K562 (cell line): ENCODE measurements around the gene AIF1. TPM values are rescaled to one million over a fixed set of nuclear protein-coding genes. Genes with fewer than 3 reads are reported as not detected.

ENCODE experiments used
- ARID3B ChIP-seq: fragments of 250-450 bp; sonication (Bioruptor Pico); IDR thresholded peaks from 2 replicates; pipeline ENCODE4 v1.4.0; 2020; ENCODE audit warnings: borderline replicate concordance
- CAMTA2 ChIP-seq: fragments of 250-450 bp; sonication (Bioruptor Pico); conservative IDR thresholded peaks from 2 replicates; pipeline ENCODE4 v1.5.1; 2022
- FOXK2 ChIP-seq, 2 experiments: fragments of 450-650 bp; IDR thresholded peaks in 1 of 2; conservative IDR thresholded peaks in 1 of 2; 2 replicates each; pipeline ENCODE4 v1.6.1; 2016; ENCODE audit warnings: low read depth in 2 of 2, mild to moderate bottlenecking in 1 of 2
- LARP7 ChIP-seq: fragments of 450-650 bp; IDR thresholded peaks from 2 replicates; pipeline ENCODE4 v1.6.1; 2016
- MAFK ChIP-seq: IDR thresholded peaks from 2 replicates; pipeline ENCODE4 v1.6.1; 2011; ENCODE audit warnings: low read length, improper control_type of control experiment
- MCM5 ChIP-seq: fragments of 450-650 bp; IDR thresholded peaks from 2 replicates; pipeline ENCODE4 v1.6.1; 2016; ENCODE audit warnings: low read depth
- MEF2A ChIP-seq: IDR thresholded peaks from 2 replicates; pipeline ENCODE4 v1.6.1; 2011; ENCODE audit warnings: low read depth, mild to moderate bottlenecking, low read length, moderate library complexity; ENCODE audit not compliant: control insufficient read depth
- MTA2 ChIP-seq: fragments of 450-650 bp; IDR thresholded peaks from 2 replicates; pipeline ENCODE4 v1.6.1; 2016; ENCODE audit warnings: low read depth
- NCOR1 ChIP-seq: fragments of 450-650 bp; IDR thresholded peaks from 2 replicates; pipeline ENCODE4 v1.6.1; 2016; ENCODE audit warnings: mild to moderate bottlenecking, moderate library complexity
- NR3C1 ChIP-seq: sonication (generic); formaldehyde crosslinking; IDR thresholded peaks from 2 replicates; pipeline ENCODE4 v1.8.1; 2022; ENCODE audit warnings: missing genetic modification reagents
- POU5F1 ChIP-seq: fragments of 150-350 bp; IDR thresholded peaks from 2 replicates; pipeline ENCODE4 v1.6.1; 2014; ENCODE audit warnings: borderline replicate concordance, low read length, low read depth, mild to moderate bottlenecking; ENCODE audit not compliant: partially characterized antibody
- SLC30A9 ChIP-seq: fragments of 250-450 bp; sonication (Bioruptor Pico); IDR thresholded peaks from 2 replicates; pipeline ENCODE4 v1.8.0; 2022; ENCODE audit warnings: mild to moderate bottlenecking, moderate library complexity
- TCFL5 ChIP-seq: fragments of 250-450 bp; sonication (Bioruptor Pico); conservative IDR thresholded peaks from 2 replicates; pipeline ENCODE4 v1.6.1; 2021; ENCODE audit warnings: mild to moderate bottlenecking, moderate library complexity, matching md5 sums
- TEAD2 ChIP-seq: fragments of 450-650 bp; IDR thresholded peaks from 2 replicates; pipeline ENCODE4 v1.6.1; 2016; ENCODE audit warnings: missing genetic modification characterization, control low read depth, missing compliant biosample characterization
- ZNF239 ChIP-seq: fragments of 250-450 bp; sonication (Bioruptor Pico); IDR thresholded peaks from 2 replicates; pipeline ENCODE4 v1.4.0; 2020; ENCODE audit warnings: mild to moderate bottlenecking
- ZNF780A ChIP-seq: fragments of 250-450 bp; sonication (Bioruptor Pico); IDR thresholded peaks from 2 replicates; pipeline ENCODE4 v1.5.0; 2021; ENCODE audit warnings: mild to moderate bottlenecking
- polyA plus RNA-seq, 8 experiments: library from polyadenylated mRNA; depleted of rRNA in 4 of 8; stranded (reverse) in 5 of 8; unstranded in 3 of 8; fragments of >200 nt; fragmentation: Nextera tagmentation in 2 of 8; fragmentation: Illumina TruSeq in 1 of 8; extraction: Ambion mirVana in 2 of 8; extraction: Trizol in 1 of 8; gene quantifications; 2 replicates each; pipeline versions ENCODE4 v1.2.1 to v1.2.3, GENCODE V29; 2011 to 2014; ENCODE audit warnings: inconsistent platforms in 1 of 8, missing spikeins in 1 of 8
- total RNA-seq, 7 experiments: library from RNA; depleted of rRNA in 6 of 7; stranded (reverse); fragments of >200 nt in 6 of 7; fragmentation: Illumina TruSeq in 2 of 7; extraction: Trizol in 2 of 7; gene quantifications; 2 replicates each; pipeline versions ENCODE4 v1.2.1 to v1.2.3, GENCODE V29; 2011 to 2021; ENCODE audit warnings: low replicate concordance in 1 of 7
- TF ChIP-seq, protein P1 (sequence below): sonication (generic); formaldehyde crosslinking; IDR thresholded peaks from 2 replicates; pipeline ENCODE4 v1.8.0; 2022; ENCODE audit warnings: mild to moderate bottlenecking, missing genetic modification reagents
- TF ChIP-seq, protein P2 (sequence below): fragments of 200-400 bp; formaldehyde crosslinking; IDR thresholded peaks from 2 replicates; pipeline ENCODE4 v1.6.1; 2017; ENCODE audit warnings: mild to moderate bottlenecking, low read depth, low read length, moderate library complexity
- TF ChIP-seq, protein P3 (sequence below): fragments of 450-650 bp; formaldehyde crosslinking; IDR thresholded peaks from 2 replicates; pipeline ENCODE4 v1.4.0; 2020; ENCODE audit warnings: mild to moderate bottlenecking, mixed read lengths

AIF1 gene
- total and polyA plus RNA-seq, 9 of the 15 experiments (the other 6 are each of a cell fraction or from before 2014, with no cell fraction given) = 9.4 to 33.4 (median 19.4) TPM

- TF ChIP-seq, protein P1, sequence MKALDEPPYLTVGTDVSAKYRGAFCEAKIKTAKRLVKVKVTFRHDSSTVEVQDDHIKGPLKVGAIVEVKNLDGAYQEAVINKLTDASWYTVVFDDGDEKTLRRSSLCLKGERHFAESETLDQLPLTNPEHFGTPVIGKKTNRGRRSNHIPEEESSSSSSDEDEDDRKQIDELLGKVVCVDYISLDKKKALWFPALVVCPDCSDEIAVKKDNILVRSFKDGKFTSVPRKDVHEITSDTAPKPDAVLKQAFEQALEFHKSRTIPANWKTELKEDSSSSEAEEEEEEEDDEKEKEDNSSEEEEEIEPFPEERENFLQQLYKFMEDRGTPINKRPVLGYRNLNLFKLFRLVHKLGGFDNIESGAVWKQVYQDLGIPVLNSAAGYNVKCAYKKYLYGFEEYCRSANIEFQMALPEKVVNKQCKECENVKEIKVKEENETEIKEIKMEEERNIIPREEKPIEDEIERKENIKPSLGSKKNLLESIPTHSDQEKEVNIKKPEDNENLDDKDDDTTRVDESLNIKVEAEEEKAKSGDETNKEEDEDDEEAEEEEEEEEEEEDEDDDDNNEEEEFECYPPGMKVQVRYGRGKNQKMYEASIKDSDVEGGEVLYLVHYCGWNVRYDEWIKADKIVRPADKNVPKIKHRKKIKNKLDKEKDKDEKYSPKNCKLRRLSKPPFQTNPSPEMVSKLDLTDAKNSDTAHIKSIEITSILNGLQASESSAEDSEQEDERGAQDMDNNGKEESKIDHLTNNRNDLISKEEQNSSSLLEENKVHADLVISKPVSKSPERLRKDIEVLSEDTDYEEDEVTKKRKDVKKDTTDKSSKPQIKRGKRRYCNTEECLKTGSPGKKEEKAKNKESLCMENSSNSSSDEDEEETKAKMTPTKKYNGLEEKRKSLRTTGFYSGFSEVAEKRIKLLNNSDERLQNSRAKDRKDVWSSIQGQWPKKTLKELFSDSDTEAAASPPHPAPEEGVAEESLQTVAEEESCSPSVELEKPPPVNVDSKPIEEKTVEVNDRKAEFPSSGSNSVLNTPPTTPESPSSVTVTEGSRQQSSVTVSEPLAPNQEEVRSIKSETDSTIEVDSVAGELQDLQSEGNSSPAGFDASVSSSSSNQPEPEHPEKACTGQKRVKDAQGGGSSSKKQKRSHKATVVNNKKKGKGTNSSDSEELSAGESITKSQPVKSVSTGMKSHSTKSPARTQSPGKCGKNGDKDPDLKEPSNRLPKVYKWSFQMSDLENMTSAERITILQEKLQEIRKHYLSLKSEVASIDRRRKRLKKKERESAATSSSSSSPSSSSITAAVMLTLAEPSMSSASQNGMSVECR = peak; percentile 30
- TF ChIP-seq MAFK (peak; percentile 3; the same call in 1 of the 2 replicates), TEAD2 (tag) (no peak), MEF2A (peak; percentile 3; the same call in 1 of the 2 replicates), TCFL5 (CRISPR knock-in tag) (no peak), POU5F1 (peak; percentile 78), ZNF780A (no peak), ZNF239 (CRISPR knock-in tag) (no peak), LARP7 (peak; percentile 83), FOXK2 (conservative IDR thresholded peaks at IDR 0.05 in 1 of 2, IDR thresholded peaks at IDR 0.05 in 1 of 2; ENCODE audit: low read depth in 2 of 2) (peak; percentile 85 to 91), MCM5 (no peak), CAMTA2 (CRISPR knock-in tag) (peak; percentile 95), NR3C1 (no peak), SLC30A9 (CRISPR knock-in tag) (no peak; the same call in 1 of the 2 replicates), NCOR1 (no peak), MTA2 (peak; percentile 79; the same call in 1 of the 2 replicates), ARID3B (CRISPR knock-in tag) (peak; percentile 83; the same call in 1 of the 2 replicates)
- TF ChIP-seq, protein P2, sequence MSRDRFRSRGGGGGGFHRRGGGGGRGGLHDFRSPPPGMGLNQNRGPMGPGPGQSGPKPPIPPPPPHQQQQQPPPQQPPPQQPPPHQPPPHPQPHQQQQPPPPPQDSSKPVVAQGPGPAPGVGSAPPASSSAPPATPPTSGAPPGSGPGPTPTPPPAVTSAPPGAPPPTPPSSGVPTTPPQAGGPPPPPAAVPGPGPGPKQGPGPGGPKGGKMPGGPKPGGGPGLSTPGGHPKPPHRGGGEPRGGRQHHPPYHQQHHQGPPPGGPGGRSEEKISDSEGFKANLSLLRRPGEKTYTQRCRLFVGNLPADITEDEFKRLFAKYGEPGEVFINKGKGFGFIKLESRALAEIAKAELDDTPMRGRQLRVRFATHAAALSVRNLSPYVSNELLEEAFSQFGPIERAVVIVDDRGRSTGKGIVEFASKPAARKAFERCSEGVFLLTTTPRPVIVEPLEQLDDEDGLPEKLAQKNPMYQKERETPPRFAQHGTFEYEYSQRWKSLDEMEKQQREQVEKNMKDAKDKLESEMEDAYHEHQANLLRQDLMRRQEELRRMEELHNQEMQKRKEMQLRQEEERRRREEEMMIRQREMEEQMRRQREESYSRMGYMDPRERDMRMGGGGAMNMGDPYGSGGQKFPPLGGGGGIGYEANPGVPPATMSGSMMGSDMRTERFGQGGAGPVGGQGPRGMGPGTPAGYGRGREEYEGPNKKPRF = no peak
- TF ChIP-seq, protein P3, sequence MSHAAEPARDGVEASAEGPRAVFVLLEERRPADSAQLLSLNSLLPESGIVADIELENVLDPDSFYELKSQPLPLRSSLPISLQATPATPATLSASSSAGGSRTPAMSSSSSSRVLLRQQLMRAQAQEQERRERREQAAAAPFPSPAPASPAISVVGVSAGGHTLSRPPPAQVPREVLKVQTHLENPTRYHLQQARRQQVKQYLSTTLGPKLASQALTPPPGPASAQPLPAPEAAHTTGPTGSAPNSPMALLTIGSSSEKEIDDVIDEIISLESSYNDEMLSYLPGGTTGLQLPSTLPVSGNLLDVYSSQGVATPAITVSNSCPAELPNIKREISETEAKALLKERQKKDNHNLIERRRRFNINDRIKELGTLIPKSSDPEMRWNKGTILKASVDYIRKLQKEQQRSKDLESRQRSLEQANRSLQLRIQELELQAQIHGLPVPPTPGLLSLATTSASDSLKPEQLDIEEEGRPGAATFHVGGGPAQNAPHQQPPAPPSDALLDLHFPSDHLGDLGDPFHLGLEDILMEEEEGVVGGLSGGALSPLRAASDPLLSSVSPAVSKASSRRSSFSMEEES (CRISPR knock-in tag) = no peak
Observed at GRCh38 chr6:31665501-31666336, 50.7 kb downstream of the AIF1 start, which contains the start of gene CSNK2B (continued).
